ENCODE data around the gene GSTT2B.
"Not testable (repeated sequence)": the region's sequence is repeated elsewhere in the genome, so short reads cannot be mapped to it uniquely, and the experiment has no call there.

Gene GSTT2B

GRCh38 chr22:24003887-24004286 is 42.9 kb upstream of the GSTT2B start:
- Histone ChIP-seq H3K79me2 (ENCODE audit: control insufficient read depth, insufficient read depth, low read length, unreplicated experiment) (no peaks in the 10 kb centered on the region), H2AFZ (ENCODE audit: low read length, unreplicated experiment) (no peak overlapping the region), H3K27me3 (ENCODE audit: insufficient read depth, low read length) (no peaks in the 10 kb centered on the region), H3K36me3 (ENCODE audit: insufficient read depth, low read length) (no peaks in the 10 kb centered on the region), H3K4me3 (ENCODE audit: low read depth, low read length) (no peak overlapping the region), H3K4me1 (ENCODE audit: control insufficient read depth, insufficient read depth, low read length, unreplicated experiment) (no peaks in the 10 kb centered on the region), H3K27ac (ENCODE audit: low read depth, low read length) (no peak overlapping the region)

- H3K27me3 ChIP-seq (ENCODE audit: insufficient read depth, low read length) = no peaks in the 10 kb centered on the region
These were observed 41.9 kb upstream of the GSTT2B start for GRCh38 chr22:24002851-24003250.

GRCh38 chr22:24002272-24002671 is 41.3 kb upstream of the GSTT2B start:
- Histone ChIP-seq H3K79me2 (ENCODE audit: control insufficient read depth, insufficient read depth, low read length, unreplicated experiment) (no peaks in the 10 kb centered on the region), H3K27me3 (ENCODE audit: insufficient read depth, low read length) (no peaks in the 10 kb centered on the region), H3K4me1 (ENCODE audit: control insufficient read depth, insufficient read depth, low read length, unreplicated experiment) (no peaks in the 10 kb centered on the region), H3K4me3 (ENCODE audit: low read depth, low read length) (no peak overlapping the region), H2AFZ (ENCODE audit: low read length, unreplicated experiment) (no peak overlapping the region), H3K36me3 (ENCODE audit: insufficient read depth, low read length) (no peaks in the 10 kb centered on the region), H3K27ac (ENCODE audit: low read depth, low read length) (no peak overlapping the region)

More at GRCh38 chr22:24002851-24003250, 41.9 kb upstream of the GSTT2B start:
- H3K4me1 ChIP-seq (ENCODE audit: control insufficient read depth, insufficient read depth, low read length, unreplicated experiment) = no peaks in the 10 kb centered on the region
- no peak overlapping the region for H3K27ac ChIP-seq (ENCODE audit: low read depth, low read length)
- no peaks in the 10 kb centered on the region for H3K36me3 ChIP-seq (ENCODE audit: insufficient read depth, low read length)
- H3K4me3 ChIP-seq (ENCODE audit: low read depth, low read length) = no peak overlapping the region
- H2AFZ ChIP-seq (ENCODE audit: low read length, unreplicated experiment) = no peak overlapping the region
- H3K79me2 ChIP-seq (ENCODE audit: control insufficient read depth, insufficient read depth, low read length, unreplicated experiment) = no peaks in the 10 kb centered on the region

DNA sequence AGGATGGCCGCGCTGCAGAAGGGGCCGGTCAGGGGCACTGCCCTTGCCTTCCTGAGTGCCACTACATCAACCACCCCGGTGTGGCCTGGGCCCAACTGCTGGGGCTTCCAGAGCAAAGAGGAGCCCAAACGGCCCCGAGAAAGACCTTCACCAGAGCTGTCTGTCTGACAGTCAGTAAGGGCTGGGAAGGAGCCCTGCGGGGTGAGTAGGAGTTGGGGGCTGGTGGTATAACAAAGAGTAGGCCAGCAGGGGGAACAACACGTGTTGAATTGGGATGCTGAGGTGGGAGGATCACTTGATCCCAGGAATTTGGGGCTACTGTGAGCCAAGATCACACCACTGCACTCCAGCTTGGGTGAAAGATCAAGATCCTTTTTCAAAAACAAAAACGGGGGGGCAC is 40.3 kb upstream of the GSTT2B start:
- H3K36me3 ChIP-seq (ENCODE audit: insufficient read depth, low read length) = no peaks in the 10 kb centered on the region
- H3K27me3 ChIP-seq (ENCODE audit: insufficient read depth, low read length) = no peaks in the 10 kb centered on the region
- no peak overlapping the region for H2AFZ ChIP-seq (ENCODE audit: low read length, unreplicated experiment)
- no peaks in the 10 kb centered on the region for H3K4me1 ChIP-seq (ENCODE audit: control insufficient read depth, insufficient read depth, low read length, unreplicated experiment)
- H3K4me3 ChIP-seq (ENCODE audit: low read depth, low read length) = no peak overlapping the region
- no peak overlapping the region for H3K27ac ChIP-seq (ENCODE audit: low read depth, low read length)
- no peaks in the 10 kb centered on the region for H3K79me2 ChIP-seq (ENCODE audit: control insufficient read depth, insufficient read depth, low read length, unreplicated experiment)

- H3K27ac ChIP-seq (ENCODE audit: low read depth, low read length); H3K36me3 ChIP-seq (ENCODE audit: insufficient read depth, low read length); H3K27me3 ChIP-seq (ENCODE audit: insufficient read depth, low read length); H3K79me2 ChIP-seq (ENCODE audit: control insufficient read depth, insufficient read depth, low read length, unreplicated experiment); H3K4me3 ChIP-seq (ENCODE audit: low read depth, low read length); H3K4me1 ChIP-seq (ENCODE audit: control insufficient read depth, insufficient read depth, low read length, unreplicated experiment); H2AFZ ChIP-seq (ENCODE audit: low read length, unreplicated experiment): not testable (repeated sequence)
These were observed 38.8 kb upstream of the GSTT2B start for GRCh38 chr22:23999779-24000178.

- H3K36me3 ChIP-seq (ENCODE audit: insufficient read depth, low read length) = no peaks in the 10 kb centered on the region
These were observed 36.1 kb upstream of the GSTT2B start for GRCh38 chr22:23997092-23997491.

GRCh38 chr22:23993581-23994177 is 32.7 kb upstream of the GSTT2B start:
- not testable (repeated sequence) for H3K4me1 ChIP-seq (ENCODE audit: control insufficient read depth, insufficient read depth, low read length, unreplicated experiment); H3K27ac ChIP-seq (ENCODE audit: low read depth, low read length); H2AFZ ChIP-seq (ENCODE audit: low read length, unreplicated experiment); H3K36me3 ChIP-seq (ENCODE audit: insufficient read depth, low read length); H3K4me3 ChIP-seq (ENCODE audit: low read depth, low read length); H3K27me3 ChIP-seq (ENCODE audit: insufficient read depth, low read length); H3K79me2 ChIP-seq (ENCODE audit: control insufficient read depth, insufficient read depth, low read length, unreplicated experiment)

More at GRCh38 chr22:23997092-23997491, 36.1 kb upstream of the GSTT2B start:
- Histone ChIP-seq H2AFZ (ENCODE audit: low read length, unreplicated experiment) (no peak overlapping the region), H3K4me1 (ENCODE audit: control insufficient read depth, insufficient read depth, low read length, unreplicated experiment) (no peaks in the 10 kb centered on the region), H3K27me3 (ENCODE audit: insufficient read depth, low read length) (no peaks in the 10 kb centered on the region), H3K4me3 (ENCODE audit: low read depth, low read length) (no peak overlapping the region), H3K27ac (ENCODE audit: low read depth, low read length) (no peak overlapping the region), H3K79me2 (ENCODE audit: control insufficient read depth, insufficient read depth, low read length, unreplicated experiment) (no peaks in the 10 kb centered on the region)

GRCh38 chr22:23993080-23993479 is 32.1 kb upstream of the GSTT2B start:
- not testable (repeated sequence) for H3K27me3 ChIP-seq (ENCODE audit: insufficient read depth, low read length); H3K4me1 ChIP-seq (ENCODE audit: control insufficient read depth, insufficient read depth, low read length, unreplicated experiment); H2AFZ ChIP-seq (ENCODE audit: low read length, unreplicated experiment); H3K79me2 ChIP-seq (ENCODE audit: control insufficient read depth, insufficient read depth, low read length, unreplicated experiment); H3K36me3 ChIP-seq (ENCODE audit: insufficient read depth, low read length); H3K27ac ChIP-seq (ENCODE audit: low read depth, low read length); H3K4me3 ChIP-seq (ENCODE audit: low read depth, low read length)

DNA sequence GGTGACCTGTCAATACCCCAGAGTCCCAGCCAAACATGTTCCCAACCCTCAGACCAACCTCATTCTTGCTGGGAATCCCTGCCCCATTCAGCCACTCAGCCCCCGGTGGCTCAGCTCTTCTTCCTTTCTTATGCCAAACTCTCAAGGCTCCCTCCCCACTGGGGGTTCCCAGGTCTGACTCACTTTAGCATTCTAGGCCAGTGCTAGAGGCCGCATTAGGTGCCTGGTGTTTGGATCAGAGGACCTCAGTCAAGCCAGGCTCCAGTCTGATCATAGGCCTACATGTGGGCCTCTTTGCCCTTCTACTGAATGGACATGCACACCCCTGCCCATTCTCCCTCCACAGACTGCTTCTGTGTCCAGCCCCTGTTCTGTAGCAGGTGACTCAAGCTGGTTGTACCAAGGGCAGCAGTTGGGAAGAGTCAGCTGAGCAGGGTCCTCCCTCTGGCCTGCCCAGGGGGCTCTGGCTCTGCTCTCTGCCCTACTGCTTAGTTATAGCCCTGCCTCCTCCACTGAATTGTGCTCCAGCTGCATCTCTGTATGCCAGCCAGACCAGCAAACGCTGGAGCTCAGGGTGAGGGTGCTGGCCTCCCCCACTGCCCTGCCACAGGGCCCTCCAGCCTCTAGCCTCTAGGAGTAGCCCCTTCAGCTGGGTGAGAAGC is 28.7 kb upstream of the GSTT2B start:
- H3K27me3 ChIP-seq (ENCODE audit: insufficient read depth, low read length); H3K79me2 ChIP-seq (ENCODE audit: control insufficient read depth, insufficient read depth, low read length, unreplicated experiment); H3K27ac ChIP-seq (ENCODE audit: low read depth, low read length); H3K4me3 ChIP-seq (ENCODE audit: low read depth, low read length); H2AFZ ChIP-seq (ENCODE audit: low read length, unreplicated experiment); H3K36me3 ChIP-seq (ENCODE audit: insufficient read depth, low read length); H3K4me1 ChIP-seq (ENCODE audit: control insufficient read depth, insufficient read depth, low read length, unreplicated experiment): not testable (repeated sequence)

DNA sequence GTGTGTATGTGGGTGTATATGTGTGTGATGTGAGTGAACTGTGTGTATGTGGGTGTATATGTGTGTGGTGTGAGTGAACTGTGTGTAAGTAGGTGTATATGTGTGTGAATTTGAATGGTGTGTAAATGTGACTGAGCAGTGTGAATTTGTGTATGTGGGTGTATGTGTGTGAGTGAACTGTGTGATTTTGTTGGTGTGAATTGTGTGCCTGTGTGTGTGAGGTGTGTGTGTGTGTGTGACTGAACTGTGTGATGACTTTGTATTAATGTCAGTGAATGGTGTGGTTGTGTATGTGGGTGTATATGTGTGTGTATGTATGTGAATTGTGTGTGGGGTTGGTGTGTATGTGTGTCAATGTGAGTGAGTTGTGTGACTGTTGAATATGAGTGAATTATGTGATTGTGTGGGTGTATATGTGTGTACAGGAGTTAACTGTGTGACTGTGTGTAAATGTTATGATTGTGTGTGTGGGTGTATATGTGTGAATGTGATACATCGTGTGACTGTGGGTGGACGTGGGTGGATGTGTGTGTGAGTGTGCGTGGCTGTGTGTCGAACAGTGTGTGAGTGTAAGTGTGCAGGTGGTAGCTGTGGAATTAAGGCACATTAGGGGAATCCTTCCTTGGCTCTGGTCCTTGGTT is 25.7 kb upstream of the GSTT2B start:
- not testable (repeated sequence) for H3K36me3 ChIP-seq (ENCODE audit: insufficient read depth, low read length); H3K27ac ChIP-seq (ENCODE audit: low read depth, low read length); H3K79me2 ChIP-seq (ENCODE audit: control insufficient read depth, insufficient read depth, low read length, unreplicated experiment); H3K4me3 ChIP-seq (ENCODE audit: low read depth, low read length); H3K27me3 ChIP-seq (ENCODE audit: insufficient read depth, low read length); H2AFZ ChIP-seq (ENCODE audit: low read length, unreplicated experiment); H3K4me1 ChIP-seq (ENCODE audit: control insufficient read depth, insufficient read depth, low read length, unreplicated experiment)

DNA sequence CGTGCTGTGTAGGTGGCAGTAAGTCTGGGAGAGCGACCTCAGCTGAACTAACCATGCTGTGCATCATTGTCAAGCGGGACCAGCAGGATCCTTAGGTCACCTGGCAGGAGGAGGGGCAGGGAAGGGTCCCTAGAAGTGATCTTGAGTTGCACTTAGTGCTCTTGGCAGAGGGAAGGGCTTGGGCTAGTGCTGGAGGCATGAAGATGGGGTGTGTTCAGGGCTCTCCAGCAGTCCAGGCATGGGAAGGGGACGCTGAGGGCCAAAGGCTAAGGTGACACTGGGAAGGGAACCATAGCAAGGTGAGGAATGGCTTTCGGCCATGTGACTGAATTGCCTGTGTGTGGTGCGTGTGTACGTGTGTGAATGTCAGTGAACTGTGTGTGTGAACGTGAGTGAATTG is 25.1 kb upstream of the GSTT2B start:
- H3K27ac ChIP-seq (ENCODE audit: low read depth, low read length); H3K36me3 ChIP-seq (ENCODE audit: insufficient read depth, low read length); H3K4me1 ChIP-seq (ENCODE audit: control insufficient read depth, insufficient read depth, low read length, unreplicated experiment); H3K4me3 ChIP-seq (ENCODE audit: low read depth, low read length); H3K27me3 ChIP-seq (ENCODE audit: insufficient read depth, low read length); H2AFZ ChIP-seq (ENCODE audit: low read length, unreplicated experiment); H3K79me2 ChIP-seq (ENCODE audit: control insufficient read depth, insufficient read depth, low read length, unreplicated experiment): not testable (repeated sequence)
